GM12878 (cell line): Measurements from ENCODE around the gene FTHL17. TPM values are rescaled to one million over a fixed set of nuclear protein-coding genes. Genes with fewer than 3 reads are reported as not detected.

Source experiments
- ATAC-seq: fragments of 200-7000 bp; cut with Tn5 transposase; 3 replicates; pipeline ENCODE4 v1.9.1; 2020; ENCODE audit warnings: mild to moderate bottlenecking, moderate library complexity
- BruUV-seq: library from RNA; stranded (reverse); fragments of 400-500 nt; replicated peaks from 2 replicates; lab custom pipeline; 2021; lab: Mats Ljungman, UMichigan
- CTCF ChIA-PET: fragments of 300-600 bp; sonication (Branson Sonifier 250); formaldehyde crosslinking; extraction: SDS; loops from one replicate; lab custom pipeline; 2021; ENCODE audit warnings: inconsistent platforms; lab: Yijun Ruan, JAX
- POLR2A ChIA-PET: fragments of 350-600 bp; formaldehyde crosslinking; extraction: SDS; loops from one replicate; lab custom pipeline; 2021; ENCODE audit warnings: inconsistent platforms; lab: Charles Lee
- RAD21 ChIA-PET: fragments of 300-600 bp; sonication (Branson Sonifier 250); formaldehyde crosslinking; loops from one replicate; lab custom pipeline; 2023; ENCODE audit warnings: antibody characterized with exemption; ENCODE audit not compliant: unreplicated experiment; lab: Charles Lee
- SMC1A ChIA-PET: fragments of 300-600 bp; sonication (Branson Sonifier 250); formaldehyde crosslinking; loops from one replicate; lab custom pipeline; 2023; ENCODE audit not compliant: unreplicated experiment, uncharacterized antibody; lab: Charles Lee
- DNase-seq: peaks from one replicate; pipeline ENCODE4 v3.0.0-alpha.2; 2011; ENCODE audit warnings: low read depth, low spot score
- FAIRE-seq: peaks from 3 replicates; lab custom pipeline; 2011; peaks lifted over from hg19 to GRCh38; lab: Jason Lieb, UNC
- H2AFZ ChIP-seq: 2 replicates; pipeline ENCODE4 v1.6.0; 2011; ENCODE audit warnings: low read depth, low read length, control low read depth; ENCODE audit not compliant: control insufficient read depth
- H3K27ac ChIP-seq: 2 replicates; pipeline ENCODE4 v1.5.1; 2011; ENCODE audit warnings: control low read depth; ENCODE audit not compliant: control insufficient read depth, insufficient read depth
- H3K27me3 ChIP-seq, 2 experiments: replicated peaks in 1 of 2; 2 replicates each; pipeline versions ENCODE4 v1.6.0 to v1.6.1; 2011; ENCODE audit warnings: low read length in 1 of 2; ENCODE audit not compliant: control insufficient read depth in 2 of 2, insufficient read depth in 2 of 2
- H3K36me3 ChIP-seq, 2 experiments: 2 replicates each; pipeline ENCODE4 v1.5.1; 2011; ENCODE audit warnings: low read length in 1 of 2; ENCODE audit not compliant: control insufficient read depth in 2 of 2, insufficient read depth in 2 of 2
- H3K4me1 ChIP-seq: 2 replicates; pipeline ENCODE4 v1.6.1; 2011; ENCODE audit warnings: mild to moderate bottlenecking, low read length, moderate library complexity, mixed read lengths; ENCODE audit not compliant: control insufficient read depth, insufficient read depth
- H3K4me2 ChIP-seq: 2 replicates; pipeline ENCODE4 v1.6.0; 2011; ENCODE audit warnings: control low read depth; ENCODE audit not compliant: control insufficient read depth, insufficient read depth
- H3K4me3 ChIP-seq: fragments of 200-600 bp; sonication (generic); 2 replicates; pipeline ENCODE4 v1.5.1; 2016
- H3K79me2 ChIP-seq: 2 replicates; pipeline ENCODE4 v1.6.0; 2011; ENCODE audit warnings: low read length; ENCODE audit not compliant: control insufficient read depth, insufficient read depth
- H3K9ac ChIP-seq: 2 replicates; pipeline ENCODE4 v1.8.0; 2011; ENCODE audit warnings: low read length, control low read depth, mixed read lengths; ENCODE audit not compliant: control insufficient read depth, insufficient read depth
- H3K9me3 ChIP-seq: replicated peaks from 3 replicates; pipeline ENCODE4 v1.5.1; 2011; ENCODE audit warnings: mild to moderate bottlenecking, low read length; ENCODE audit not compliant: control insufficient read depth, insufficient read depth
- H4K20me1 ChIP-seq: 2 replicates; pipeline ENCODE4 v1.6.0; 2011; ENCODE audit not compliant: control insufficient read depth, insufficient read depth
- ASH2L ChIP-seq: fragments of 300-600, 200-600 bp; sonication (generic); IDR thresholded peaks from 2 replicates; pipeline ENCODE4 v1.6.1; 2017; ENCODE audit warnings: low read depth, mild to moderate bottlenecking, borderline replicate concordance
- ATF7 ChIP-seq: fragments of 450-650 bp; IDR thresholded peaks from 2 replicates; pipeline ENCODE4 v1.6.1; 2016; ENCODE audit warnings: low read depth, mild to moderate bottlenecking
- EED ChIP-seq: sonication (generic); IDR thresholded peaks from 2 replicates; pipeline ENCODE4 v1.6.1; 2016; ENCODE audit warnings: antibody characterized with exemption, low read depth
- EGR1 ChIP-seq, 2 experiments: IDR thresholded peaks; 1 replicate in 1 of 2; 2 replicates in 1 of 2; pipeline ENCODE4 v1.6.1; 2011 to 2012; ENCODE audit warnings: low read depth in 2 of 2, low read length in 2 of 2, borderline replicate concordance in 1 of 2, mild to moderate bottlenecking in 1 of 2, moderate library complexity in 1 of 2
- ETV6 ChIP-seq, 2 experiments: fragments of 450-650 bp in 1 of 2; IDR thresholded peaks in 1 of 2; conservative IDR thresholded peaks in 1 of 2; 2 replicates each; pipeline ENCODE4 v1.6.1; 2014; ENCODE audit warnings: antibody characterized with exemption in 1 of 2, borderline replicate concordance in 1 of 2, low read depth in 1 of 2, mild to moderate bottlenecking in 1 of 2, moderate library complexity in 1 of 2
- LARP7 ChIP-seq: fragments of 450-650 bp; IDR thresholded peaks from 2 replicates; pipeline ENCODE4 v1.6.1; 2017; ENCODE audit warnings: mild to moderate bottlenecking
- MTA2 ChIP-seq: fragments of 450-650 bp; IDR thresholded peaks from 2 replicates; pipeline ENCODE4 v1.6.1; 2016; ENCODE audit warnings: low read depth, mild to moderate bottlenecking, moderate library complexity
- MXI1 ChIP-seq: fragments of 150-350 bp; IDR thresholded peaks from 2 replicates; pipeline ENCODE4 v1.6.1; 2011; ENCODE audit warnings: low read depth, mild to moderate bottlenecking, inconsistent platforms, low read length, improper control_type of control experiment
- NR2C2 ChIP-seq: IDR thresholded peaks from 2 replicates; pipeline ENCODE4 v1.6.1; 2011; ENCODE audit warnings: borderline replicate concordance, low read depth; ENCODE audit not compliant: control insufficient read depth, insufficient read length
- PAX8 ChIP-seq: fragments of 450-650 bp; IDR thresholded peaks from 2 replicates; pipeline ENCODE4 v1.6.1; 2017; ENCODE audit warnings: mild to moderate bottlenecking, moderate library complexity
- SMC3 ChIP-seq: IDR thresholded peaks from 2 replicates; pipeline ENCODE4 v1.6.1; 2011; ENCODE audit warnings: low read length, improper control_type of control experiment, borderline replicate concordance
- SREBF1 ChIP-seq: IDR thresholded peaks from 2 replicates; pipeline ENCODE4 v1.6.1; 2012; ENCODE audit warnings: mild to moderate bottlenecking, low read length
- YY1 ChIP-seq: IDR thresholded peaks from 2 replicates; pipeline ENCODE4 v1.6.1; 2011; ENCODE audit warnings: low read depth, mild to moderate bottlenecking, low read length
- ZSCAN29 ChIP-seq: fragments of 450-650 bp; IDR thresholded peaks from 2 replicates; pipeline ENCODE4 v1.6.1; 2017; ENCODE audit warnings: mild to moderate bottlenecking, moderate library complexity
- WGBS: methylation state at CpG from one replicate; pipeline ENCODE4 v1.1.6; 2016; ENCODE audit warnings: low lambda C conversion rate; ENCODE audit not compliant: insufficient replicate concordance, insufficient coverage; ENCODE audit errors: missing lambda C conversion rate; 5-methylcytosine and 5-hydroxymethylcytosine counted together
- in situ Hi-C: fragments of 300-500 bp; cut with MboI; formaldehyde crosslinking; loops from 9 replicates; pipeline ENCODE4 v1.14.3; 2018; ENCODE audit warnings: mixed read lengths
- intact Hi-C: fragments of 100-400 bp; cut with micrococcal nuclease; formaldehyde crosslinking; loops from one replicate; pipeline ENCODE4 v1.14.2; 2022; ENCODE audit not compliant: unreplicated experiment
- polyA plus RNA-seq, 11 experiments: library from polyadenylated mRNA; depleted of rRNA in 4 of 11; unstranded in 6 of 11; stranded (reverse) in 5 of 11; fragments of >200 nt; fragmentation: Nextera tagmentation in 4 of 11; fragmentation: Illumina TruSeq in 1 of 11; extraction: Ambion mirVana in 4 of 11; extraction: Trizol in 1 of 11; gene quantifications; 1 replicate in 1 of 11; 2 replicates in 10 of 11; pipeline versions ENCODE4 v1.2.1 to v1.2.3, GENCODE V29; 2011 to 2016; ENCODE audit warnings: inconsistent platforms in 2 of 11, missing spikeins in 2 of 11, low read depth in 1 of 11
- total RNA-seq, 4 experiments: library from RNA; depleted of rRNA in 3 of 4; stranded (reverse); fragments of >200 nt in 3 of 4; fragmentation: Illumina TruSeq in 1 of 4; extraction: Trizol in 1 of 4; gene quantifications; 2 replicates each; pipeline versions ENCODE4 v1.2.1 to v1.2.3, GENCODE V29; 2013 to 2021
- TF ChIP-seq, protein P1 (sequence below): fragments of 450-650 bp; conservative IDR thresholded peaks from 2 replicates; pipeline ENCODE4 v1.6.1; 2017; ENCODE audit warnings: mild to moderate bottlenecking, moderate library complexity

Gene FTHL17
- total and polyA plus RNA-seq, 10 of the 15 experiments (the other 5 are each of a cell fraction or from before 2014, with no cell fraction given): not detected

DNA sequence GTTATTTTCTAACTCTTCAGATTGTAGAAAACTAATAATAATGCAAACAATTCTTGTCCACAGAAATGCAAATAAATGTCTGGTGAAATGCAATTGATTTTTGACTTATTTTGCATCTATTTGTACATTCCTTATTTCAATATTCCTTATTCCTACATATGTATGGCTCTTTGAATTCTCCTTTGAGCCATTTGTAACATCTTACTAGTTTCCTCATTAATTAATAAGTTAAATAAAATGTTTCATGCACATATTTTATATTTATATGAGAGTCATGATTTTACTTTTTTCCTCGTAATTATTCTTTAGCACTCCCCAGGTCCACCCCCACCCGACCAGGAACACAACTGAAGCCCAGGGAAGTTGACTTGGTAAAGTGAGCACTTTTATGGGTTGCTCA lies 2.7 kb upstream of the FTHL17 start:
- intact Hi-C loops: no loop called here
- Histone ChIP-seq H4K20me1 (no peaks in the 10 kb centered on the region), H3K79me2 (no peaks in the 10 kb centered on the region), H3K4me3 (no peak overlapping the region), H3K4me2 (no peak overlapping the region), H3K9me3 (no peaks in the 10 kb centered on the region; the same call in 2 of the 3 replicates)
- RAD21 ChIA-PET: no interaction called here
- TF ChIP-seq EGR1 (IDR thresholded peaks at IDR 0.05; ENCODE audit: borderline replicate concordance in 1 of 2, low read depth in 2 of 2, low read length in 2 of 2) (no peak), LARP7 (no peak), ETV6 (conservative IDR thresholded peaks at IDR 0.05 in 1 of 2, IDR thresholded peaks at IDR 0.05 in 1 of 2; ENCODE audit: borderline replicate concordance in 1 of 2, low read depth in 1 of 2) (no peak), YY1 (no peak)
- TF ChIP-seq, all 136 proteins: peak for 0
- no peak overlapping the region for H3K9ac ChIP-seq
- FAIRE-seq (no peak), ATAC-seq (no peak), DNase-seq (no peak)
- BruUV-seq: no TSS peak
- POLR2A ChIA-PET: no interaction called here
- H3K27ac ChIP-seq: no peak overlapping the region
- in situ Hi-C loops: no loop called here
- SMC1A ChIA-PET: no interaction called here
- H2AFZ ChIP-seq: no peak overlapping the region
- 25% methylated on average over 2 of the region's 2 CpGs for WGBS
- no peaks in the 10 kb centered on the region for H3K36me3 ChIP-seq
- H3K4me1 ChIP-seq: peaks cover 6% of the 10 kb centered on the region; the same call in 1 of the 2 replicates
- no peaks in the 10 kb centered on the region for H3K27me3 ChIP-seq
- CTCF ChIA-PET: no interaction called here

DNA sequence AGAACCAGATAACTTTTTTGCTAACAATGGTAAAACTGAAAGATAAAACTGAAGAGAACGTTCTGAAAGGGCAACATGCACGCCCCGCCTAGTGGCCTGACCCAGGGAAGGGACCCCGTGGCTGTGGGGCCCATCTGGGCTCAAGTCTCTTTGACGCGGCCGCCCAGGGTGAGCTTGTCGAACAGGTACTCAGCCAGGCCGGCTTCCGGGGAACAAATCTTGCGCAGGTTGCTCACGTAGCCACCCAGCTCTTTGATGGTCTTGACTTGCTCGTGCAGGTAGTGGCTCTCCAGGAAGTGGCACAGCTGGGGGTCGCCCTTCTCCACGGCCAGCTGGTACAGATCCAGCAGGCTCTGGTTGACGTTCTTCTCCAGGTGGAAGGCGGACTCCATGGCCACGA lies 579 bp downstream of the FTHL17 start:
- Histone ChIP-seq H3K27me3 (no peaks in the 10 kb centered on the region), H3K9ac (no peak overlapping the region), H3K4me1 (peaks cover 16% of the 10 kb centered on the region; the same call in 1 of the 2 replicates), H3K4me2 (no peak overlapping the region), H3K9me3 (no peaks in the 10 kb centered on the region; the same call in 2 of the 3 replicates), H3K79me2 (no peaks in the 10 kb centered on the region), H3K4me3 (no peak overlapping the region), H4K20me1 (no peaks in the 10 kb centered on the region), H2AFZ (no peak overlapping the region), H3K27ac (no peak overlapping the region), H3K36me3 (no peaks in the 10 kb centered on the region)
- no peak for FAIRE-seq
- no peak for DNase-seq
- ChIA-PET RAD21 (interaction anchor here (0.6 to 1.9 kb wide), 3 partner anchors 14 to 65 kb away, joined by 3 to 7 read pairs (median 3); no protein-coding TSS in a partner anchor), CTCF (interaction anchor here (1.6 kb wide), 1 partner anchor 32 kb away, joined by 5 read pairs; no protein-coding TSS in a partner anchor), SMC1A (interaction anchor here (1.0 to 1.3 kb wide), 2 partner anchors 9 to 21 kb away, joined by 3 to 5 read pairs; no protein-coding TSS in a partner anchor), POLR2A (no interaction called here)
- in situ Hi-C loops: no loop called here
- no TSS peak for BruUV-seq
- WGBS: 64% methylated on average over 18 of the region's 18 CpGs
- TF ChIP-seq MTA2 (no peak), ASH2L (no peak), SMC3 (no peak), ZSCAN29 (no peak), PAX8 (no peak), MXI1 (no peak), ATF7 (no peak), SREBF1 (no peak), EED (no peak), NR2C2 (no peak)
- TF ChIP-seq, protein P1, sequence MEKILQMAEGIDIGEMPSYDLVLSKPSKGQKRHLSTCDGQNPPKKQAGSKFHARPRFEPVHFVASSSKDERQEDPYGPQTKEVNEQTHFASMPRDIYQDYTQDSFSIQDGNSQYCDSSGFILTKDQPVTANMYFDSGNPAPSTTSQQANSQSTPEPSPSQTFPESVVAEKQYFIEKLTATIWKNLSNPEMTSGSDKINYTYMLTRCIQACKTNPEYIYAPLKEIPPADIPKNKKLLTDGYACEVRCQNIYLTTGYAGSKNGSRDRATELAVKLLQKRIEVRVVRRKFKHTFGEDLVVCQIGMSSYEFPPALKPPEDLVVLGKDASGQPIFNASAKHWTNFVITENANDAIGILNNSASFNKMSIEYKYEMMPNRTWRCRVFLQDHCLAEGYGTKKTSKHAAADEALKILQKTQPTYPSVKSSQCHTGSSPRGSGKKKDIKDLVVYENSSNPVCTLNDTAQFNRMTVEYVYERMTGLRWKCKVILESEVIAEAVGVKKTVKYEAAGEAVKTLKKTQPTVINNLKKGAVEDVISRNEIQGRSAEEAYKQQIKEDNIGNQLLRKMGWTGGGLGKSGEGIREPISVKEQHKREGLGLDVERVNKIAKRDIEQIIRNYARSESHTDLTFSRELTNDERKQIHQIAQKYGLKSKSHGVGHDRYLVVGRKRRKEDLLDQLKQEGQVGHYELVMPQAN: no peak
- no peak for ATAC-seq
- intact Hi-C loops: no loop called here
